Activated B cell treated with CpG ODN at 0.5 μM for 24 hours (primary cell): ENCODE results near the gene CD276. TPM values are rescaled to one million over a fixed set of nuclear protein-coding genes. Genes with fewer than 3 reads are reported as not detected.
"Not testable (repeated sequence)": the region's sequence is repeated elsewhere in the genome, so short reads cannot be mapped to it uniquely, and the experiment has no call there.

ENCODE experiments used
- ATAC-seq: fragments of 200-7000 bp; cut with Tn5 transposase; one replicate; pipeline ENCODE4 v1.10.0; 2021; ENCODE audit warnings: low read depth, mild to moderate bottlenecking, moderate library complexity
- CTCF ChIA-PET: fragments of 350-600 bp; sonication (Branson Sonifier 250); formaldehyde crosslinking; loops from one replicate; lab custom pipeline; 2021; ENCODE audit warnings: antibody characterized with exemption; lab: Charles Lee
- POLR2A ChIA-PET: fragments of 350-600 bp; sonication (Branson Sonifier 250); formaldehyde crosslinking; loops from one replicate; lab custom pipeline; 2021; ENCODE audit warnings: antibody characterized with exemption; lab: Charles Lee
- DNase-seq: peaks from one replicate; pipeline ENCODE4 v3.0.0; 2022
- H3K27ac Mint-ChIP-seq: one replicate; pipeline ENCODE4 v1.8.0; 2020; ENCODE audit warnings: mixed read lengths
- H3K27me3 Mint-ChIP-seq: one replicate; pipeline ENCODE4 v1.8.0; 2021; ENCODE audit warnings: mixed read lengths
- H3K36me3 Mint-ChIP-seq: one replicate; pipeline ENCODE4 v1.8.0; 2021; ENCODE audit warnings: low read depth, mixed read lengths
- H3K4me1 Mint-ChIP-seq: one replicate; pipeline ENCODE4 v1.8.0; 2021; ENCODE audit warnings: mixed read lengths
- H3K4me3 Mint-ChIP-seq: one replicate; pipeline ENCODE4 v1.8.0; 2020; ENCODE audit warnings: mild to moderate bottlenecking, mixed read lengths
- H3K9me3 Mint-ChIP-seq: one replicate; pipeline ENCODE4 v1.8.0; 2020; ENCODE audit warnings: mixed read lengths
- intact Hi-C: fragments of 100-400 bp; cut with micrococcal nuclease; formaldehyde crosslinking; loops from one replicate; pipeline ENCODE4 v1.15.1; 2024
- total RNA-seq: library from RNA; stranded (reverse); gene quantifications from 2 replicates; pipeline ENCODE4 v1.2.3, GENCODE V29; 2022
- TF ChIP-seq, protein P1 (sequence below): fragments of 200-600 bp; IDR thresholded peaks from one replicate; pipeline ENCODE4 v1.8.0; 2022; ENCODE audit warnings: antibody characterized with exemption, mild to moderate bottlenecking

The CD276 gene
- total RNA-seq: 0.38 TPM in 1 of 2 replicates, not detected in the other

DNA sequence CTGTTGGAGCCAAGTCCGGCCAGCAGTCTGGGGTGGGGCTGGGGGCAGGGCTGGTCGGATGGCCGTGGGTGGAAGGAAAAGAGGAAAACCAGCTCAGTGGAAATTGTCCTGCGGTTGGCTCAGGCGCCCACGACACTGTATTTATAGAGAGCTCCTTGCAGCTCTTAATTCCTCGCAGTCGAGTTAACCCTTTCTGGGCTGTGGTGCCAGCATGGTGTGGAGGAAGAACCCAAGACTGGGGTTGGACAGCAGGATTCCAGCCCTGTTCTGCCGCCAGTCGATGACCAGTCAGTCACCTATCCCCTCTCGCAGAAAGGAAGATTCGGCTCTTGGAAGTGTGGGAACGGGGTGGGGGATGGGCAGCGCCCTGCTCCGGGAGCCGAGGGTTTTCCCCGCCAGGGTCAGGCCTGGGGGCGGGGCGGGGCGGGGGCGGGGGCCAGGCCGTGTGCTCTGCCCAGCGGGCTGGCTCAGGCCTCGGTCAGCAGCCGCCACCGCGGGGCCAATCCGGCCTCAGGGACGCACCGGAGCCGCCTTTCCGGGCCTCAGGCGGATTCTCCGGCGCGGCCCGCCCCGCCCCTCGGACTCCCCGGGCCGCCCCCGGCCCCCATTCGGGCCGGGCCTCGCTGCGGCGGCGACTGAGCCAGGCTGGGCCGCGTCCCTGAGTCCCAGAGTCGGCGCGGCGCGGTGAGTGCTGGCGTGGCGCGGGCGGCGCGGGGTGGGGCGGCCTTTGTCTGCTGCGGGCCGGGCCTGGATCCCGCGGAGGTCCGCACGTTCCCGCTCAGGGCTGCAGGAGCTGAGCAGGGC lies at the start of gene CD276:
Gene CD276 (plus strand): TSS at position 607 of the 804 bp plus-strand sequence. CDS start 15,257 bp downstream, outside the sequence.
- H3K27me3 Mint-ChIP-seq: peaks cover 60% of the 10 kb centered on the region
- POLR2A ChIA-PET: no interaction called here

DNA sequence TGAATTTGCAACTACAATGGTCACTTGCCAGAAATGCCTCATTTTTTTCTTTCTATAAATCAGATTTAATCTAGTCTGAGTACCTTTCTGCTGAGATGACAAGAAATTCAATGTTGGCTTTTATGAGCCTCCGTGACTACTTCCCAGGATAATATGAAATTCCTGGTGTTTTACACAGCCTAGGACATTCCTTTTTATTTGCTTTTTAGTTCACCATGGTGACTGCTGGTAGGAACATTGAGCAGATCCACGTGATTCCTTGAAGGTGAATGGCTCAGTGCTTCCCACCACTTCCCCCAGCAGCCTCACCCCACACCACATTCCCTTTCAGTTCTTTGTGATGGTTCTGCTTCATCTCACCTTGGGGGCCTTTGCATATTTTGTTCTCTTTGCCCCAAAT lies 46.7 kb upstream of the CD276 start:
- Mint-ChIP-seq H3K36me3 (no peaks in the 10 kb centered on the region), H3K27me3 (peaks cover 24% of the 10 kb centered on the region), H3K4me3 (no peak overlapping the region), H3K9me3 (peaks cover 7% of the 10 kb centered on the region), H3K4me1 (peaks cover 14% of the 10 kb centered on the region), H3K27ac (no peak overlapping the region)
- no peak for DNase-seq
- TF ChIP-seq, protein P1, sequence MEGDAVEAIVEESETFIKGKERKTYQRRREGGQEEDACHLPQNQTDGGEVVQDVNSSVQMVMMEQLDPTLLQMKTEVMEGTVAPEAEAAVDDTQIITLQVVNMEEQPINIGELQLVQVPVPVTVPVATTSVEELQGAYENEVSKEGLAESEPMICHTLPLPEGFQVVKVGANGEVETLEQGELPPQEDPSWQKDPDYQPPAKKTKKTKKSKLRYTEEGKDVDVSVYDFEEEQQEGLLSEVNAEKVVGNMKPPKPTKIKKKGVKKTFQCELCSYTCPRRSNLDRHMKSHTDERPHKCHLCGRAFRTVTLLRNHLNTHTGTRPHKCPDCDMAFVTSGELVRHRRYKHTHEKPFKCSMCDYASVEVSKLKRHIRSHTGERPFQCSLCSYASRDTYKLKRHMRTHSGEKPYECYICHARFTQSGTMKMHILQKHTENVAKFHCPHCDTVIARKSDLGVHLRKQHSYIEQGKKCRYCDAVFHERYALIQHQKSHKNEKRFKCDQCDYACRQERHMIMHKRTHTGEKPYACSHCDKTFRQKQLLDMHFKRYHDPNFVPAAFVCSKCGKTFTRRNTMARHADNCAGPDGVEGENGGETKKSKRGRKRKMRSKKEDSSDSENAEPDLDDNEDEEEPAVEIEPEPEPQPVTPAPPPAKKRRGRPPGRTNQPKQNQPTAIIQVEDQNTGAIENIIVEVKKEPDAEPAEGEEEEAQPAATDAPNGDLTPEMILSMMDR: no peak
- intact Hi-C loops: loop anchor here (5.0 to 10.0 kb wide), 4 partner anchors 287 to 1817 kb away; partner anchors contain the start of genes CLK3, LOXL1 and SIN3A
- no peak for ATAC-seq
- ChIA-PET POLR2A (no interaction called here), CTCF (interaction anchor here (0.7 to 3.0 kb wide), 9 partner anchors 14 to 88 kb away, joined by 3 to 50 read pairs (median 7); no protein-coding TSS in a partner anchor)

More for the DNA sequence above, at the start of gene CD276:
- Mint-ChIP-seq H3K36me3 (no peaks in the 10 kb centered on the region), H3K9me3 (no peaks in the 10 kb centered on the region), H3K4me3 (peak within 1 kb of the TSS; percentile 46), H3K27ac (no peak within 1 kb of the TSS), H3K4me1 (peaks cover 12% of the 10 kb centered on the region)
- DNase-seq (no peak), ATAC-seq (no peak)
- CTCF ChIA-PET: interaction anchor here (0.9 to 1.1 kb wide), 2 partner anchors 16 to 20 kb away, joined by 3 read pairs; no protein-coding TSS in a partner anchor
- TF ChIP-seq, protein P1: no peak
- intact Hi-C loops: no loop called here

DNA sequence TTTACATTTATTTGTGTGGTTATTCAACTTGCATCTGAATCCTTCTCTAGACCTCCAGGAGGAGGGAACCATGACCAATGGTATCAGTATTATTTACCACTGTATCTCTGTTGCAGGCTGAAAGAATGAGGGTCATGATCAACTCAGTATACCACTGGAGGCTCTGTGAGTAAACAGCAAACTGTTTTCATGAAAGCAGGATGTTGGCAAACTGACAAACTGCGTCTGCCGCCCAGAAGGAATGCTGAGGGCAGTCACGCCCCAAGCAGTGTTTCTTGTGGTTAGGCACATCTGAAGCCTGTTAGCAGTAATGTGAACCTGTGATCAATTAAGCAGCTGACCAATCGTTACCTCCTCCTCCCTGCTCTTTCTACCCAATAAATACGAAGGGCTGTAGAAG lies 44.7 kb upstream of the CD276 start:
- H3K27ac Mint-ChIP-seq, H3K36me3 Mint-ChIP-seq, DNase-seq, H3K4me3 Mint-ChIP-seq, POLR2A ChIA-PET, ATAC-seq, H3K9me3 Mint-ChIP-seq, H3K4me1 Mint-ChIP-seq: not testable (repeated sequence)
- CTCF ChIA-PET: interaction anchor here (1.0 kb wide), 1 partner anchor 66 kb away, joined by 3 read pairs; no protein-coding TSS in a partner anchor
- peaks cover 24% of the 10 kb centered on the region for H3K27me3 Mint-ChIP-seq
- intact Hi-C loops: loop anchor here (5.0 to 10.0 kb wide), 4 partner anchors 285 to 1815 kb away; partner anchors contain the start of genes CLK3, LOXL1 and SIN3A

DNA sequence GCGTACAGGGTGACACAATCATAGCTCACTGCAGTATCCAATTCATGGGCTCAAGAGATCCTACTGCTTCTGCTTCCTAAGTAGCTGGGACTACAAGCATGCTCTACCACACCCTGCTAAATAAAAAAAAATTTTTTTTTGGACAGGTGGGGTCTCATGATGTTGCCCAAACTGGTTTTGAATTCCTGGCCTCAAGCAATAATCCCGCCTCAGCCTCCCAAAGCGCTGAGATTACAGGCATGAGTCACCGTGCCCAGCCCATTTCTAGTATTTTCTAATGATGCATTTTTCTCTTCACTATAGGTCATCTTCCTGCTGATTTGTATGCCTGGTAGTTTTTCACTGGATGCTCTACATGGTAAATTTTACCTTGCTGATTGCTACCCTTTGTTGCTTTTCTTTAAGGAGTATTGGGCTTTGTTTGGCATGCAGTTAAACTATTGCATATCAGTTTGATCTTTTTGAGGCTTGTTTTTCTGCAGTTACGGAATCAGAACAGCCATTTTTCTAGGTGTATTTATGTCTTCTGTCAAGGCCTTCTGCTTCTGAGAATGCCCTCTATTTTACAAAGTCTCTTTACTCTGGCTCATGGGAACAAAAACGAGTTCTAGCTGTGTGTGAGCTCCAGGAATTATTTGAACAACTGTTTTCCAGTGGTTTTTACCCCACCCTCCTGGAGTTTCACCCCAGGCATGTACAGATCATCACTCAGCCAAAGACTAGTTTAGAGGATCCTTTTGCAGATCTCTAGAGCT lies 36.7 kb upstream of the CD276 start:
- Mint-ChIP-seq H3K36me3 (no peaks in the 10 kb centered on the region), H3K9me3 (peaks cover 3% of the 10 kb centered on the region), H3K4me1 (no peaks in the 10 kb centered on the region), H3K27me3 (peaks cover 10% of the 10 kb centered on the region), H3K27ac (no peak overlapping the region), H3K4me3 (no peak overlapping the region)
- TF ChIP-seq, protein P1: no peak
- DNase-seq: no peak
- no peak for ATAC-seq
- CTCF ChIA-PET: interaction anchor here (1.4 kb wide), 2 partner anchors 11 to 87 kb away, joined by 3 to 4 read pairs; no protein-coding TSS in a partner anchor
- intact Hi-C loops: no loop called here
- POLR2A ChIA-PET: no interaction called here

DNA sequence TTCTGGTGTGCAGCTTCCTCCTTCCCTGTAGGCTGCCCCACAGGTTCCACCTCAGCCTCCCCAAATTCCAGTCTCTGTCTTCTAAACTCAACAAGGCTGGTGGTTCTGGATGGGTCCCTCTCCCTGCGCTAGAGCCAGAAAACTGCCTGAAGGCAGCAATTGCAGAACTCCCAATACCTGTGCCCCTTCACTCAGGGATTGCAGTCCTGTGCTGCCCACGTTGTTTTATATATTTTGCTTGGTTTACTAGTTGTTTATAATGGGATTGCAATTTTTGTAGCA lies 36.2 kb upstream of the CD276 start:
- ChIA-PET CTCF (interaction anchor here (1.4 kb wide), 1 partner anchor 87 kb away, joined by 3 read pairs; no protein-coding TSS in a partner anchor), POLR2A (no interaction called here)
- no peaks in the 10 kb centered on the region for H3K36me3 Mint-ChIP-seq
- intact Hi-C loops: no loop called here
- DNase-seq (no peak), ATAC-seq (no peak)
- H3K4me1 Mint-ChIP-seq: no peaks in the 10 kb centered on the region
- TF ChIP-seq, protein P1: no peak
- peaks cover 11% of the 10 kb centered on the region for H3K27me3 Mint-ChIP-seq
- H3K27ac Mint-ChIP-seq: no peak overlapping the region
- H3K4me3 Mint-ChIP-seq: no peak overlapping the region
- H3K9me3 Mint-ChIP-seq: peaks cover 3% of the 10 kb centered on the region
